Posterior cingulate gyrus (tissue), 11 donors: ENCODE data around the gene ARSI.

Source experiments
- DNase-seq, 10 donors: peaks; one replicate each; pipeline versions ENCODE4 v3.0.0 to v3.0.0-alpha.2; 2020 to 2021; ENCODE audit warnings: mixed read lengths in 3 of 10
- intact Hi-C: fragments of 100-400 bp; cut with DNase I; formaldehyde crosslinking; loops from one replicate; pipeline ENCODE4 v1.15.1; 2023

ARSI gene

GRCh38 chr5:150309886-150310239, 7.2 kb upstream of the ARSI start:
- no peak for DNase-seq
- intact Hi-C loops, result no loop called here

- intact Hi-C loops, result no loop called here
- no peak for DNase-seq
Measured at GRCh38 chr5:150309101-150309885, 6.6 kb upstream of the ARSI start.

- peak in 3 of 10 donors; percentile 38 to 90 (median 58) for DNase-seq
- intact Hi-C loops, result no loop called here
Measured at GRCh38 chr5:150307617-150308426, 5.1 kb upstream of the ARSI start.

GRCh38 chr5:150306775-150307174, 4.1 kb upstream of the ARSI start:
- intact Hi-C loops, result no loop called here
- DNase-seq, result peak in 1 of 10 donors; percentile 44

- intact Hi-C loops, result no loop called here
- no peak for DNase-seq
Measured at GRCh38 chr5:150305557-150305956, 2.9 kb upstream of the ARSI start.

- intact Hi-C loops, result no loop called here
- no peak for DNase-seq
Measured at GRCh38 chr5:150305095-150305494, 2.4 kb upstream of the ARSI start.

- peak in 1 of 10 donors; percentile 36 for DNase-seq
- intact Hi-C loops, result no loop called here
Measured at GRCh38 chr5:150304481-150305081, 1.9 kb upstream of the ARSI start.

- peak in 1 of 10 donors; percentile 24 for DNase-seq
Measured at GRCh38 chr5:150303660-150304386, 1.1 kb upstream of the ARSI start.

GRCh38 chr5:150303070-150303615, 438 bp upstream of the ARSI start:
- intact Hi-C loops, result no loop called here
- peak in 1 of 10 donors; percentile 63 for DNase-seq

More at GRCh38 chr5:150303660-150304386, 1.1 kb upstream of the ARSI start:
- intact Hi-C loops, result no loop called here

- intact Hi-C loops, result no loop called here
- DNase-seq, result peak in 1 of 10 donors; percentile 76
Measured at GRCh38 chr5:150301901-150302300, 804 bp downstream of the ARSI start.

- no peak for DNase-seq
- intact Hi-C loops, result no loop called here
Measured at GRCh38 chr5:150301170-150301505, 1.6 kb downstream of the ARSI start.

- peak in 1 of 10 donors; percentile 46 for DNase-seq
- intact Hi-C loops, result no loop called here
Measured at GRCh38 chr5:150300496-150301169, 2.1 kb downstream of the ARSI start.

GRCh38 chr5:150299571-150300327, 3.0 kb downstream of the ARSI start:
- no peak for DNase-seq
- intact Hi-C loops, result no loop called here

GRCh38 chr5:150298701-150299451, 3.8 kb downstream of the ARSI start:
- intact Hi-C loops, result no loop called here
- peak in 1 of 10 donors; percentile 22 for DNase-seq

GRCh38 chr5:150297934-150298595, 4.6 kb downstream of the ARSI start:
- peak in 1 of 10 donors; percentile 85 for DNase-seq
- intact Hi-C loops, result no loop called here

- intact Hi-C loops, result no loop called here
- peak in 2 of 10 donors; percentile 75 to 81 for DNase-seq
Measured at GRCh38 chr5:150297236-150297890, 5.3 kb downstream of the ARSI start.

- DNase-seq, result peak in 1 of 10 donors; percentile 74
- intact Hi-C loops, result no loop called here
Measured at GRCh38 chr5:150296496-150296895, 6.2 kb downstream of the ARSI start.
